Stimulated activated CD4-positive, alpha-beta T cell treated with anti-CD3 and anti-CD28 coated beads, Interleukin-12 subunit alpha, Interleukin-12 subunit beta, amount 100 ng/mL, for 4 hours (primary cell): ENCODE measurements around the gene EXD3.
A peak's percentile ranks its signal among the peaks of the same experiment; 100 is the strongest.
"Not testable (repeated sequence)": the region's sequence is repeated elsewhere in the genome, so short reads cannot be mapped to it uniquely, and the experiment has no call there.

Experiments
- DNase-seq: peaks from one replicate; pipeline ENCODE4 v3.0.0-alpha.2; 2020

Gene EXD3

GRCh38 chr9:137422604-137423513 lies at the start of gene EXD3, which contains the start of gene NOXA1:
Gene EXD3, minus strand, starts transcription at chr9:137423162. Its CDS starts 27,805 bp downstream, at chr9:137395357.
Gene NOXA1, plus strand, starts transcription at chr9:137423393. Its CDS starts 137 bp downstream, at chr9:137423530.
- peak; percentile 96 for DNase-seq

GRCh38 chr9:137470785-137471184 lies 47.8 kb upstream of the EXD3 start:
- no peak for DNase-seq

GRCh38 chr9:137467896-137468295 lies 44.9 kb upstream of the EXD3 start:
- DNase-seq: no peak

GRCh38 chr9:137467161-137467581 lies 44.2 kb upstream of the EXD3 start:
- no peak for DNase-seq

GRCh38 chr9:137466389-137467085 lies 43.6 kb upstream of the EXD3 start:
- not testable (repeated sequence) for DNase-seq

GRCh38 chr9:137465720-137466388 lies 42.9 kb upstream of the EXD3 start:
- DNase-seq: no peak

GRCh38 chr9:137465000-137465719 lies 42.2 kb upstream of the EXD3 start:
- no peak for DNase-seq

- no peak for DNase-seq
These were observed 41.5 kb upstream of the EXD3 start for GRCh38 chr9:137464291-137464999.

- DNase-seq: no peak
These were observed 40.9 kb upstream of the EXD3 start for GRCh38 chr9:137463931-137464290.

- DNase-seq: no peak
These were observed 40.3 kb upstream of the EXD3 start for GRCh38 chr9:137462986-137463930.

- no peak for DNase-seq
These were observed 39.5 kb upstream of the EXD3 start for GRCh38 chr9:137462396-137462985.

GRCh38 chr9:137461663-137462395 lies 38.9 kb upstream of the EXD3 start:
- DNase-seq: peak; percentile 63

GRCh38 chr9:137461316-137461662 lies 38.3 kb upstream of the EXD3 start:
- no peak for DNase-seq

GRCh38 chr9:137460363-137461315 lies 37.7 kb upstream of the EXD3 start:
- DNase-seq: no peak

GRCh38 chr9:137459601-137460362 lies 36.8 kb upstream of the EXD3 start:
- no peak for DNase-seq

GRCh38 chr9:137459152-137459600 lies 36.2 kb upstream of the EXD3 start, which contains the start of gene NSMF:
Gene NSMF, minus strand, starts transcription at chr9:137459334. Its CDS starts 232 bp downstream, at chr9:137459102.
- peak; percentile 97 for DNase-seq
